ENCODE measurements around the gene HTR3A.

The HTR3A gene

DNA sequence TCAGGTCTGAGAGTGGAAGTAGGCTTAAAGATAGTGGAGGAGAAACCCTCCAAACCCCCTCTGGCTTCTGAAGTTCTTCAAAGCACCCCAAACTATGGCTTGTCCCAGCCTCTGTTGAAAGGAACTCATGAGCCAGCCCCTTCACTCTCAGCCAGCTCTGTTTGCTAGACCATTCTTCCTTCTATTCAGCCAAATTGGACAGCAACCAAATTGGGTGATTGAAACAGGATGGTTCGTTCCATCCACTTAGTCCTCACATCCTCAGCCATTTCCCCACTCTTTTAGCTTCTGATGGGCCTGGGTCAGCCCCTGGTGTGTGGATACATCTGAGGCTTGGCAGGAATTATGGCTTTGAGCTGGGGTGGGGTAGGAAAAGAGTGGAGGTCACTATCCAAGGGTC lies 4.5 kb downstream of the HTR3A start:
- DNase-seq (ENCODE audit: low read depth, low spot score): no peak

- DNase-seq (ENCODE audit: low read depth, low spot score): no peak
These were observed 5.9 kb downstream of the HTR3A start for GRCh38 chr11:113980785-113981184.

DNA sequence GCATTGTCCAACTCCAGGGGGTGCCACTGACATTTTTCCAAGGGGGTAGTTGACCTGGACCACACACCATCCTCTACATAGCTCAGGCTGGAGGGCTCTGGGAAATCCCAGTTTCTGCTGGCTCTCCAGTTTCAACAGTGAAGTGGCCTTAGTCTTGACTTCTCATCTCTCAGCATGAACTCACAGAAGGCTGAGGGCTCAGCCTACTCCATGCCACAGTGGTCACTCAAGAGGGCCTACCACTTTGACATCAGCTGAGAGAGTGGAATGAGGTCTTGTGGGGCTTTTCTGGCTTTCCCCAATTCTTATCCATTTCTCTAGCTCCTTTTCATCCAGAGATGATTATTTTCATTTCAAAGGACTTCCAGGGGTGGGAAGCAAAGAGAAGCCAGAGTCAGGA lies 7.4 kb downstream of the HTR3A start:
- DNase-seq (ENCODE audit: low read depth, low spot score): no peak

- DNase-seq (ENCODE audit: low read depth, low spot score): no peak
These were observed 9.9 kb downstream of the HTR3A start for GRCh38 chr11:113984781-113985180.

DNA sequence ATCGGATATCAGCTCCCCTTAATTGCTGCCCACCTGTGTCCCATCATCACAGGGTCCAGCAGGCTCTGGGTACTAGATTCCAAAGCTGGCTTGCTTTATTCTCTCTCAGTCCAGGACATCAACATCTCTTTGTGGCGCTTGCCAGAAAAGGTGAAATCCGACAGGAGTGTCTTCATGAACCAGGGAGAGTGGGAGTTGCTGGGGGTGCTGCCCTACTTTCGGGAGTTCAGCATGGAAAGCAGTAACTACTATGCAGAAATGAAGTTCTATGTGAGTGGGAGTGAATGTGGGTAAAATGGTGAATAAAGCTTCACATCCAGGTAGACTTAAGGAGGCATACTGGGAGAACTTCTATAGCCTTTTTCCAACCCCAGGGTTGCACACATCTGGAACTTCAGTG lies 11.0 kb downstream of the HTR3A start:
- no peak for DNase-seq (ENCODE audit: low read depth, low spot score)

- no peak for DNase-seq (ENCODE audit: low read depth, low spot score)
These were observed 11.6 kb downstream of the HTR3A start for GRCh38 chr11:113986351-113987140.

DNA sequence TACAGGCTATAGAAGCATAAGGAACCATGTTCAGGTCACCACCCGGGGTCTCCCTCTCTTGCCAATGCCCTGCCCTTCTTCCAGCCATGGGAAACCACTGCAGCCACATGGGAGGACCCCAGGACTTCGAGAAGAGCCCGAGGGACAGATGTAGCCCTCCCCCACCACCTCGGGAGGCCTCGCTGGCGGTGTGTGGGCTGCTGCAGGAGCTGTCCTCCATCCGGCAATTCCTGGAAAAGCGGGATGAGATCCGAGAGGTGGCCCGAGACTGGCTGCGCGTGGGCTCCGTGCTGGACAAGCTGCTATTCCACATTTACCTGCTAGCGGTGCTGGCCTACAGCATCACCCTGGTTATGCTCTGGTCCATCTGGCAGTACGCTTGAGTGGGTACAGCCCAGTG lies 14.5 kb downstream of the HTR3A start:
- no peak for DNase-seq (ENCODE audit: low read depth, low spot score)

GRCh38 chr11:113989916-113990315 lies 15.0 kb downstream of the HTR3A start:
- DNase-seq (ENCODE audit: low read depth, low spot score): no peak

GRCh38 chr11:113991170-113991569 lies 16.3 kb downstream of the HTR3A start:
- DNase-seq (ENCODE audit: low read depth, low spot score): peak; percentile 71

GRCh38 chr11:113991718-113992458 lies 17.0 kb downstream of the HTR3A start:
- no peak for DNase-seq (ENCODE audit: low read depth, low spot score)

- no peak for DNase-seq (ENCODE audit: low read depth, low spot score)
These were observed 17.7 kb downstream of the HTR3A start for GRCh38 chr11:113992459-113993110.

DNA sequence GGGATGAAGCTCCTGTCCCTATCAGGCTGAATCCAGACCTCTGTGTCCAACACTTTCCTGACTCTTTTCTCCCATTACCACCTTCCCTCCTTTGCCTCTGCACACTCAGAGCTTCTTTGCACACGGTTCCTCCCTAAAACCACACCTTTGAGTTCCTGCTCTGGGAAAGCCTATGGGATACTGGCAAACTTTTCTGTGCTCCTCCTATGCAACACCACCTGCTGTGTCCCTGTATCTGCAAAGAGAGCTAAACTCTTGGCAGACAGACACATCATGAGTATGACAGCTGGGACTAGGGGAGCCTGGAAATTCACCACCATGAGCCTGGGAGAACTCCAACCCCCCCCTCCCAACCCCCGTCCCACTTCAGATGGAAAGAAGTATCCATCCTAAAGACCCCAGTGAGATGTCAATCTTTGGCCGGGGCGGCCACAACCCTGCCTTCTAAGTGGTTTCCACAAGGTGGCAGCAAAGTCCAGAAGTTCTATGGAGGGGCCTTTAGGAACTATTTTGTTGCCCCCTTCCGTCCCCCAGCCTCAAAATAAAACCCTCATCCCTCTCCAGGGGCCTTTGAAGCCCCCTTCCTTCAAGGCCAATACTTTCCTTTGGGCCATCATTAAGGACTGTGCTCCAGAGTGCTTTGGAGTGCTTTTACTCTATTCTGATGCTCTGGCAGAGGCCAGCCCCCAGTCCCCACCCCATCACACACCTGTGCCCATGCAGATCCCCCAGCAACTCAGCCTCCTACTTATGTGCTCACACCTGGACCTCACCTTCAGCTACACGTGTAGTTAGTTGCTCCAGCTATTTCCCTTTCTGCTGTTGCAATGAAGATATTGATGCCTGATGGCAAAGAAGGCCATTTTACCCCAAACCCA lies 19.4 kb downstream of the HTR3A start:
- DNase-seq (ENCODE audit: low read depth, low spot score): peak; percentile 30

DNA sequence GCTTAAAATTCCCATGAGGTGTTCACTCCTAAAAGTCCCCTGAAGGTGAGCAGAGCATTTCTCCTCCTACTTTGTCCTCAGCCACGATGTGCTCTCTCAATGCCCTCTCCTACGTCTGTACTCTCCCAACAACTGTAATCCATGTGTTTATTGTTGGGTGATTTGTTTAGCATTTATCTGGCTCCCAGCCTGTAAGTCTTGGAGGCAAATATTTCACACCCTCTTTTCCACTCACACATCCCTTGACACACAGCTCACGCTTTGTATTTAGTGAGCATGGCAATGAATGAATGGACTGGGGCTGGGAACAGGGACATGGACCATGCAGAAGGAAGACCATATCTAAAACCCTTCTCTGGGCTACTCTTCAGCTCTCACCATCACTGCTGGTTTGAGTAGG lies 22.6 kb downstream of the HTR3A start:
- DNase-seq (ENCODE audit: low read depth, low spot score): no peak

DNA sequence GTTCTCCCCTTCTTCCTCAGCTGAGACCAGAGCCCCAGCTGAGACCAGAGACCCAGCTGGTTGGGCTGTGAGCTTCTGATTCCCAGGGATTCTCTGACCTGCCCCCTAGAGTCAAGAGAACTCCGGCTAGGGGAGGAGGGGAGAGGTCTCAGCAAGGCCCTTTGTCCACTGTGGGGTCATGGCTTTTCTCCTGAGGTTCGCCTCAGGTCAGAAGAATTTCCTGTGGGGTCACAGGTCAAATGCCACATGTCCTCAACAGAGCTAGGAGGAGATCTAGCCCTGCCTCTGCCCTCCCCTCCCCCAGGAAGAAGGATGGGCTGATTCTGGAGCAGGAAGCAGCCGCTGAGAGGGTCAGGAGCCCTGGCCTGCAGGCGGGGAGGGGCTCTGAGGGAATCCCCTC lies 23.7 kb downstream of the HTR3A start:
- DNase-seq (ENCODE audit: low read depth, low spot score): no peak

GRCh38 chr11:114000526-114000925 lies 25.6 kb downstream of the HTR3A start:
- DNase-seq (ENCODE audit: low read depth, low spot score): no peak

DNA sequence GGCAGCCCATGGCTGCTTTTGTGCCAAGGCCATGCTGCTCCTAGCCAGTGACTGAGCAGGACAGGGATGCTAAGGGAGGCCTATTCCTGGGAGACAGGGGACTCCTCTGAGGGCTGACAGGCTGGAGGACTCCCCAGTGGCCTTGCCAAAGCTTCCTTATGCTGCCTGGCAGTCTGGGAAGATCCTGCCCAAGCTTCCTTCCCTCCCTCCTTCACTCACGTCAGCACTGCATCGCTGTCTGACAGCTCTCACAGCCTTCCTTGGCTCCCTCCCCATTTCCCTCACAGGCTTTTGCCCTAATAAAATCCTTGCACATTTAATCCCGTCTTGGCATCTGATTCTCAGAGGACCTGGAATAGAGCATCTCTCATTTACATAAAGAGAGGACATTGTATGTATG lies 26.5 kb downstream of the HTR3A start:
- no peak for DNase-seq (ENCODE audit: low read depth, low spot score)

- DNase-seq (ENCODE audit: low read depth, low spot score): no peak
These were observed 33.4 kb downstream of the HTR3A start for GRCh38 chr11:114008331-114008730.

- DNase-seq (ENCODE audit: low read depth, low spot score): no peak
These were observed 36.0 kb downstream of the HTR3A start for GRCh38 chr11:114010931-114011330.

- no peak for DNase-seq (ENCODE audit: low read depth, low spot score)
These were observed 36.5 kb downstream of the HTR3A start for GRCh38 chr11:114011443-114011842.

GRCh38 chr11:114015117-114015516 lies 40.2 kb downstream of the HTR3A start:
- no peak for DNase-seq (ENCODE audit: low read depth, low spot score)

DNA sequence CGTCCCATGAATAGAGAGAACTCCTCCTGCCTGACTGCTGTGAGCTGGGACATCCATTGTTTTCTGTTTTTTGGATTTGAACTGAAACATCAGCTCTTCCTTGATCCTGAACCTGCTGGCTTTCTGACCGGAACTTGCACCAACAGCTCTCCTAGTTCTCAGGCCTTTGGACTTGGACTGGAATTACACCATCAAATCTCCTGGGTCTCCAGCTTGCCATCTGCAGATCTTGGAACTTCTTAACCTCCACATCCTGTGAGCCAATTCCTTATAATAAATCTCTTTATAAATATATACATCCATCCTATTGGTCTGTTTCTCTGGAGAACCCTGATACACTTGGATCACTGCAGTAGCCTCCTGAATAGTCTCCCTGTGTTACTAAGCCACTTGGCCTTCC lies 42.1 kb downstream of the HTR3A start:
- no peak for DNase-seq (ENCODE audit: low read depth, low spot score)

DNA sequence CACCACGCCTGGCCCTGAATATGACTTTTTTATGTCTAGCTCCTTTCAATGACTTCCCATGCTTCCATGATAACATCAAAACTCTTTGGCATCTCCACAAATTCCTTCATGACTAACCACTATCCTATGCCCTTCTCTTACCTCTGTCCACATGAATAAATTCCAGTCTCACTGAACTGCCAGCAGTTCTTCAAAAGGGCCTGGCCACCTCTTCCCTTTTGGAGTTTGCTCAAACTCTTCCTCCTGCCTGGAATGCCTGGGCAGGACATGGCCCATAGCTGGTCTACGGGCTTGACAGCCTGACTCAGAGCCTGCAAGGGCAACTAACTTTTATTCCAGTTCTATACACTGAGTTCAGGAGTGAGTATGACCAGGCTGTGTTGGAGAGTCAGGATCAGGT lies 42.8 kb downstream of the HTR3A start:
- peak; percentile 48 for DNase-seq (ENCODE audit: low read depth, low spot score)
